Measurements from ENCODE around the gene TOX2.

TOX2 gene

DNA sequence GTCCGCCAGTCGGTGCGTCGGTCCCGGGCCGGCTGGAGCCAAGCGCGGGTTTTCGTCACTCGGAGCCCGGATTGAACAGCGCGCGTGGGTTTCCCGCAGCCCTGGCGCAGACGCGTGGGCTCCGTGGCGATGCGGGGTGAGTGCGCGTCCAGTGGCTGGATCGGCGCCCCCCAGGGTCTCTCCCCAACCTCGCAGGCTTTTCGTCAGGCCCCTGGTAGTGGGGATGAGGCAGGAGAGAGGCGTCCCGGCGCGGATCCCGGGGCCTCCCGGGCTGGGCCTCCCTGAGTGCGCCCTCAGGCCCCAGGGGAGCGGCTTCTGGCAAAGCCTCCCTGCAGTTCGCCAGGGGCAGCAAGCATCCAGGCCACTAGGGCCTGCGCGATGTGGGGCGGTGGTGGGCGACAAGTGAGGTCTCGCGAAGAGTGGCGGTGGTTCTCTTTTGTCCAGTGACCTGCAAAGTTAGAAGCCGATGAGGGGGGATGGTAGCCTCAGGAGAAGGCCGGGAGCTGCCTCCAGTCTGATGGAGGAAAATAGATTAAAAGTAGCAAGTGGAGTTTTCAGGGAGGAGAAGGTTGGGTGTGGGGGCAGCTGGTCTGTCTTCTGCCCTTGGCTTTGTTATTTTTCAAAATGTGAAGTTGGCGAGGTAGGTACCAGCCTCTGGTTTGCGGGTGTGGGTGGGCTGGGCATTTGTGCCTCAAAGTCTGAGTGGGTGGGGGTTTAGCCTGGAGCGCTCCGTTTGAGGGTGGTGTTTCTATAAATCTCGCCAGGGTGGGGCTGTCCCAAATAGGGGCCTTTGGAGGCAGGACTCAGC, 1.6 kb downstream of the TOX2 start:
- DNase-seq = no peak

GRCh38 chr20:43916881-43917371, 2.3 kb downstream of the TOX2 start:
- no peak for DNase-seq

GRCh38 chr20:43917380-43917779, 2.7 kb downstream of the TOX2 start:
- no peak for DNase-seq

- peak; percentile 12 for DNase-seq
Observed at GRCh38 chr20:43919686-43920403, 5.2 kb downstream of the TOX2 start.

DNA sequence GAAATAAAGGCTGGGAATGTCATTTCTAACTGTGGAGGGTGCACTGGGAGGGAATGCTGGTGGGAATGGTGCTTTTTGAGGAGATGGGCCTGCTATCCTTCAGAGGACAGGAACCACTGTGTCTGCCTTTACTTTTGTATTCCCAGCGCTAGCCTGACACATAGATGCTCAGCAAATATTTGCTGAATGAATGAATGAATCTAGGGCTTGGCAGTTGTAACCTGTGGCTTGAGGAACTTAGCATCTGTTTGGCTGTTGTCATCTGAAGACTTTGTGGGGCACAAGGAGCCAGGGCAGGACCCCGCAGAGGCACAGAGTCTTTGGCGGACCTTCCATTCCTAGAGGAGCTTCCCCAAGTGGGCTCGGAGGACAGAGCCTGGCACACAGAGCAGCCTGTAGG, 6.1 kb downstream of the TOX2 start:
- no peak for DNase-seq

GRCh38 chr20:43921227-43921780, 6.7 kb downstream of the TOX2 start:
- peak; percentile 7 for DNase-seq

- no peak for DNase-seq
Observed at GRCh38 chr20:43922614-43923013, 8.0 kb downstream of the TOX2 start.

GRCh38 chr20:43923322-43923721, 8.7 kb downstream of the TOX2 start:
- DNase-seq = peak; percentile 4

DNA sequence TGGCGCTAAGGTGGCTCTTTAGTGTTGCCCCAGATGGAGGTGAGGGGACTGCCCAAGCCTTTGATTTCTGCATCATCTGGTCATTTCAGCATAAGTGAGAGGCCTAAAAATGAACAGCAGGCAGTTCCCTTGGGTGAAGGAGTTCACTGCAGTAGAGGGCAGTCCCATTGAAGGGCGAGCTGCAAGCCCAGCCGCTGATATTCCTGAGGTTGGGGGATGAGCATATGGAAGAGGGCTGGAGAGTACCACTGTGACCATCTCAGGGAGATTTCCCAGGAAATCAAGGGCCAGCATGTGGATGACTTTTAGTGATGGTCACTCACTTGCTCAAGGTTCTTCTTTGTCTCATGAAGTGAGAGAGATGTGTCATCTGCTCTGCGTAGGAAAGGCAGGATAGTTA, 9.3 kb downstream of the TOX2 start:
- peak; percentile 3 for DNase-seq

DNA sequence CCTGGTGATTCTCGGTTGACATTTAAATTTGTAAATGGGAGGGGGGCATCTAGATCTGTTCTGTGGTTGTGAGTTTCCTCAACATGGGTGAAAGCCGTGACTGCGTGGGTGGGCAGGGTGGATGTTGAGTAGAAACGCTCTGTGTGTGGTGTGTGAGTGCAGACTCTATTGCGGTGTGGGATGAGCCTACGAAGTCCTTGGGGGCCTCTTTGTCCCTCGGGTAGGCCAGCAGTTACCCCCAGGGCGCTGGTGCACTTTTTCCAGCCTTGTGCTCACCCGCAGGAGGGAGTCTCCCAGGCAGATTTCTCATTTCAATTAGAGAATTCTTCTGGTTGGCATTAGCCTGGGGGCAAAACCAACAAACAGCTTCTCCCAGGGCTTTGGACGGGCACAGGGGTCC, 10.6 kb downstream of the TOX2 start:
- no peak for DNase-seq

GRCh38 chr20:43925801-43926200, 11.1 kb downstream of the TOX2 start:
- peak; percentile 66 for DNase-seq

- DNase-seq = no peak
Observed at GRCh38 chr20:43926287-43927050, 11.8 kb downstream of the TOX2 start.

DNA sequence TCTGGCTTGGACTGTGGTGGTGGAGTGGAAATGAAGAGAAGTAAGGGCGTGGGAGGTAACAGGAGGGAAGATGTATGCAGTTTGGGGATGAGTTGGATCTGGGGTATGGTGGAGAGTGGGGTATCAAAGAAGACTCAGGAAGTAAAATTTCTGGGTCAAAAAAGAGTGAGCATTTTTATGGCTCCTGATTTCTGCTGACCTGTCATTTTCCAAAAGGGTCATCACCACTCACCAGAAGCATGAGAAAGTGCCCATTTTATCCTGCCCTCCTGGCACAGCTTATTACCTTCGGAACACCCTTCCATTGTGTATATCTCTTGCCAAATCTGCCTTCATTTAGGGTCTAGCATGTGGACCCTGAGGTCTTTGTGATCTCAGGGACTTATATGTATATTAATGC, 17.3 kb downstream of the TOX2 start:
- DNase-seq = no peak

- DNase-seq = no peak
Observed at GRCh38 chr20:43934833-43935232, 20.2 kb downstream of the TOX2 start.

DNA sequence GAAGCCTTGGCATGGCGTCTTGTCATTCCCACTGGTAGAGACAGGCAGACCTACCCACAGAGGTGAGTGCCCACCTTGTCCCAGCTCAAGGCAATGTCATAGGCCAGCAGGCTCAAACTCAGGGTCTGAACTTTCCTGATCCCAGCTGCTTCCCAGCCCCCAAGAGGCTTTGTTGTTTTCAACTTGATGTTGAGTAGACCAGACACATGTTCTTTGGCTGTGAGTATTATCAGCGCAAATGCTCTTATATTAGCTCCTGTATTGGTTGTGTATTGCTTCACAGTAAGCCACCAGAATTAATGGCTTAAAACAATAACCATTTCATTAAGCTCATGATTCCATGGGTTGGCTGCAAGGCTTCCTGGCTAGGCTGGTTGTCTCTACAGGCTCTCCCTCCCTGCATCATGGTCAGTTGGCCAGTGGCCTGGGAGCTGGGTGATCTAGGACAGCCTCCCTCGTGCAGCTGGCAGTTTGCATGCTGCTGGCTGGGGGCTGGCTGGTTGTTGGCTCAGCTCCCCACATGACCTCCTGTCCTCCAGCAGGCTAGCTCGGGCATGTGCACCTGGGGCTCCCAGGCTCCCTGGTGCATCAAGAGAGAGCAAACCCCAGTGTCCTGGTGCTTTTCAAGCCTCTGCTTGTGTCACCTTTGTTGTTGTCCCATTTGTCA, 21.6 kb downstream of the TOX2 start:
- DNase-seq = no peak

DNA sequence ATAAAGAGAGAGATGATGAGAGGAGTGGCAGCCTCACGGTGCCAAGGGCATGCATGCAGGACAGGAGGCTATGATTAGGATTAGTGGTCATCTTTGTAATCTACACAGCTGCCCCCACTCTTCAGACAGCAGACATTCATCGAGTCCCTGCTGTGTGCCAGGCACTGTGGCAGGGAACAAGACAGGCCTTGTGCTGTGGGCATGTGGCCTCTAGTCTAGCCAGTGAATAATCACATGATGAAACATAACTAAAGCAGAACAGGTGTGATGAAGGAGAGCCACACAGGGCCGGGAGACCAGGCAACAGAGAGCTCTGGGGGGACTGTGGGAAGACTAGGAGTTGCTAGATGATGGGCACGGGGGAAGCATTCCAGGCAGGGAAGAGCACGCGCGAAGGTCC, 22.2 kb downstream of the TOX2 start:
- no peak for DNase-seq

- no peak for DNase-seq
Observed at GRCh38 chr20:43937591-43937990, 22.9 kb downstream of the TOX2 start.

DNA sequence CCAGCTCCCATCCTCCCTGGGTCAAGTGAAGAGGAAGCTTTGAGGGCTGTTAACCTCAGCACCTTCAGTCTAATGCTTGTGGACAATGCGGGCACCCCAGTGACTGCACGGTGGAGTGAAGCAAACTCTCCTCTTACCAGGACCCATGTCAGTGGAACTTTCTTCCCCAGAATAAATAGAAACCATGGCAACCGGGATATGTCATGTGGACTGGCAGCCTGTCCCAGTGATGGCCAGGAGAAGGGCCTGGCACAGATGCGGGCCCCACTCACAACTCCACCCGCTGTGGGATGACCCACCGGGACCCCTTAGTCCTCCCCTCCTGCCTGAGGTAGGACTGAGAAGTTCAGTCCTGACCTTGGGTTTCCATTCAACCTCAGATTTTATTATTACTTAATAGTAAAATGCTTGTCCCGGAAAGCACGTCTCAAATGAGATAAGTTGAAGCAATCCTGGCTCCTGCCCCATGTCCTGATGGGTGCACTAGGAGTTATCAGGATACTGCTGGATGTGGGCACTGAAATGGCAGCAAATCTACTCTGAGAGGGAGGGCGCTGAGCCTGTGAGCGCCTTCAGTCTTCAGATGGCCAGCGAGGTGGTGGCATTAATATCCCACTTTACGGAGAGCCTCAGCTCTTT, 23.5 kb downstream of the TOX2 start:
- no peak for DNase-seq

DNA sequence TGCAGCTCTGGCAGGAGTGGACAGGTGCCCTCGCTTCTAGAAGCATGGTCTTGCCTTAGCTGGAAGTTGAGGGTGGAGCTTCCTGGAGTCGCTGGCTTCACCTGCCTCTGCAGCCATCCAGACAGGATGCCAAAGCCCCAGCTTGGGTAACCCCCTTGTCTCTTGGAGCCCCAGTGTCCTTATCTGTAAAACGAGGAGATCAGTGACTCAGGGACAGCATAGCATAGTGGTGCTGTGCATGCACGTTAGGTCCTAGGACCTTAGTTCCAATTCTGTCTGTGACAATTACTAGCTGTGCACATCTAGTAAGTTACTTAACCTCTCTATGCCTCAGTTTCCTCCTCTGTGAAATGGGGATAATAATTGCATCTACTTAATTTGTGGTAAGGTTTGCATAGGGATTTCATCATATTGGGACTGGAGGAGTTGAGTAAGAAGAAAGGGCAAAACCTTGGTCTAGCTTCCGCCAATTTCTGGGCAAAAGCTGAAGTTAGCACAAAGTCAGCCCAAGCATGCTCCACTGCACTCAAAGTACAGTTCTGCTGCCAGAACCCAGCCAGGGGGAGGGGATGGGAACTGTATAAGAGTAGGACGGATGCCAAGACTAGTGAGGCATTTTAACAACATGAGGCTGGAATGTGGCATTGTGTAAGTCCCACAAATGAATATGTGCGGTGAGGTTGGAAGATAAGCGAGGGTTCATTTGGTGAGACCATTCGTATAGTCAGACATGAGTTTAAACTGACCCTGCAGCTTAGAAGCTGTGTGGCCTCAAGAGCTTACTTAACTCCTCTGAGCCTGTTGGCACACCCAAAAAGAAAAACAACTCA, 24.5 kb downstream of the TOX2 start:
- peak; percentile 74 for DNase-seq

DNA sequence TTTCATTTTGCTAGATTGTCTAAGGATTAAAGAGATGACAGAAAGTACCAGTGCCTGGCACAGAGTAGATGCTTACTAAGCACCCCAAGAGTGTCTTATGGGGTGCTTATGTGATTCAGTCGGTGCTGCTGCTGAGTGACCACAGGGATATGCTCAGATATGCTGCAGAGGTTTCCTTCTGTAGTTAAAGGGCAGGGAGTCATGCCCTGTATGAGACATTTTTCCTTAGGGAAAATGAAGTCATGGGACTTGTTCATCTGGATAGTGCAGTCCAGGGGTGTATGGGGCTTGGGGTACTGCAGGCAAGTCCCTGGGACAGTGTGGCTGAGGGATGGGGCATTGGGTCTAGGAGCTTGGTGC, 25.1 kb downstream of the TOX2 start:
- no peak for DNase-seq

DNA sequence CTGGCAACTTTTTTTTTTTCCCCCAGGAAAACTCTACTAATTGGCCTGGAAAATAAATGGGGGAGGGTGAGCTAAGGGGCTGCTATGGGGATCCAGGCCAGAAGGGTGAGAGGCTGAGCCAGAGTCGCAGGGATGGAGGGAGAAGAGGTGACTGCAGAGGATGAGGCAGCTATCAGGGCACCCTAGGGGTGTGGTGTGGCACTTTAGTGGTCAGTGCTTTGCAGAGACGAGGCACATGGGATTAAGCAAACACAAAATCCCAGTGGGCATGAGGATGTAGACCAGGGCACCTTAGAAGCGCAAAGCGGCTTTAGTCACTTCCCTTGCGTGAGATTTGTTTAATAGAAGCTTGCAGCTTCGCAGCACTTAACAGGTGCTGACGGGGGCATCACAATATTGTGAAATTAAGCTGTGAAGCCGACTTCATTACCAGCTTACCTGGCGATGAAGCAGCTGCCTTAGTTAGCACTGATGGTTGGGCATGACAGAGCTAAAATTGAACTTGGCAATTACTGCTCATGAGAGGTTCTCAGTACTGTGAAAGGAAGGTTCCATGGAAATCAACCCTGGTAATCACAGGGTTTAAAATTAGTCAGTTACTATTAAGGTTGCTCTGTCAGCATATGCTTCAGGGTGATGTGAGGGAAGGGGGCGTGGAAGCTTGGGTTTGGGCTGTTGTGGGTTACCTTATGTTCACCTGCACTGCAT, 26.0 kb downstream of the TOX2 start:
- no peak for DNase-seq

Measured in right hindlimb (tissue), 1 donor.